HEK293 (cell line): ENCODE results near the gene GLIPR1L2.

Experiments
- CTCF ChIA-PET: fragments of 350-600 bp; formaldehyde crosslinking; extraction: SDS; loops from one replicate; lab custom pipeline; 2021; ENCODE audit warnings: antibody characterized with exemption; lab: Yijun Ruan, JAX
- POLR2A ChIA-PET: fragments of 300-600 bp; formaldehyde crosslinking; extraction: SDS; loops from one replicate; lab custom pipeline; 2020; ENCODE audit warnings: antibody characterized with exemption, inconsistent platforms; lab: Yijun Ruan, JAX
- H3K27ac ChIP-seq: fragments of 200-500 bp; sonication (Bioruptor generic); 2 replicates; pipeline ENCODE4 v1.5.1; 2014; ENCODE audit warnings: low read depth, low read length, control low read depth, inconsistent platforms; ENCODE audit errors: extremely low read depth
- H3K36me3 ChIP-seq, 2 experiments: fragments of 200-500 bp in 1 of 2; sonication (Bioruptor generic) in 1 of 2; 1 replicate in 1 of 2; 2 replicates in 1 of 2; pipeline ENCODE4 v1.5.1; 2014 to 2017; ENCODE audit warnings: inconsistent platforms in 2 of 2, low read length in 2 of 2; ENCODE audit not compliant: control insufficient read depth in 2 of 2, insufficient read depth in 1 of 2
- H3K4me1 ChIP-seq: fragments of 200-500 bp; sonication (Bioruptor generic); 2 replicates; pipeline ENCODE4 v1.5.1; 2014; ENCODE audit warnings: mild to moderate bottlenecking, low read length, inconsistent platforms; ENCODE audit not compliant: control insufficient read depth, insufficient read depth
- H3K4me3 ChIP-seq: 2 replicates; pipeline ENCODE4 v1.5.1; 2011; ENCODE audit warnings: low read depth, mild to moderate bottlenecking, control low read depth, low read length, moderate library complexity
- H3K9me3 ChIP-seq: fragments of 200-500 bp; sonication (Bioruptor generic); 2 replicates; pipeline ENCODE4 v1.5.1; 2014; ENCODE audit warnings: low read depth, low read length, inconsistent platforms; ENCODE audit not compliant: control insufficient read depth, insufficient read depth
- FEZF1 ChIP-seq: fragments of 450-650 bp; formaldehyde crosslinking; IDR thresholded peaks from 2 replicates; pipeline ENCODE4 v1.5.1; 2016; ENCODE audit warnings: missing biosample characterization, missing genetic modification characterization
- HOXA7 ChIP-seq: sonication (generic); formaldehyde crosslinking; IDR thresholded peaks from 2 replicates; pipeline ENCODE4 v1.8.1; 2022; ENCODE audit warnings: missing genetic modification reagents, borderline replicate concordance
- KLF10 ChIP-seq: fragments of 450-650 bp; IDR thresholded peaks from 2 replicates; pipeline ENCODE4 v1.5.1; 2018; ENCODE audit warnings: missing biosample characterization, mild to moderate bottlenecking, missing genetic modification characterization
- MEIS1 ChIP-seq: sonication (generic); formaldehyde crosslinking; IDR thresholded peaks from 2 replicates; pipeline ENCODE4 v1.8.1; 2022; ENCODE audit warnings: missing genetic modification reagents, mild to moderate bottlenecking, borderline replicate concordance
- SCRT2 ChIP-seq: fragments of 450-650 bp; formaldehyde crosslinking; IDR thresholded peaks from 2 replicates; pipeline ENCODE4 v1.5.1; 2016; ENCODE audit warnings: missing biosample characterization, missing genetic modification characterization
- YY1 ChIP-seq: fragments of 450-650 bp; formaldehyde crosslinking; IDR thresholded peaks from 2 replicates; pipeline ENCODE4 v1.5.1; 2018; ENCODE audit warnings: missing biosample characterization, missing genetic modification characterization
- ZBTB20 ChIP-seq: fragments of 450-650 bp; formaldehyde crosslinking; IDR thresholded peaks from 2 replicates; pipeline ENCODE4 v1.5.1; 2016; ENCODE audit warnings: missing biosample characterization, missing genetic modification characterization
- ZNF112 ChIP-seq: fragments of 450-650 bp; formaldehyde crosslinking; IDR thresholded peaks from 2 replicates; pipeline ENCODE4 v1.5.0; 2017; ENCODE audit warnings: missing biosample characterization, missing genetic modification characterization
- ZNF138 ChIP-seq: fragments of 450-650 bp; formaldehyde crosslinking; IDR thresholded peaks from 2 replicates; pipeline ENCODE4 v1.5.1; 2016; ENCODE audit warnings: missing biosample characterization, missing genetic modification characterization, borderline replicate concordance
- ZNF140 ChIP-seq: fragments of 450-650 bp; formaldehyde crosslinking; IDR thresholded peaks from 2 replicates; pipeline ENCODE4 v1.5.1; 2016; ENCODE audit warnings: missing biosample characterization, missing genetic modification characterization
- ZNF175 ChIP-seq: fragments of 450-650 bp; formaldehyde crosslinking; IDR thresholded peaks from 2 replicates; pipeline ENCODE4 v1.5.1; 2016; ENCODE audit warnings: missing biosample characterization, missing genetic modification characterization
- ZNF184 ChIP-seq: fragments of 450-650 bp; IDR thresholded peaks from 2 replicates; pipeline ENCODE4 v1.5.1; 2018; ENCODE audit warnings: missing biosample characterization, mild to moderate bottlenecking, missing genetic modification characterization
- ZNF211 ChIP-seq: fragments of 450-650 bp; formaldehyde crosslinking; IDR thresholded peaks from 2 replicates; pipeline ENCODE4 v1.5.1; 2016; ENCODE audit warnings: low read depth, missing biosample characterization, missing genetic modification characterization
- ZNF214 ChIP-seq: fragments of 450-650 bp; formaldehyde crosslinking; IDR thresholded peaks from 2 replicates; pipeline ENCODE4 v1.5.1; 2017; ENCODE audit warnings: missing biosample characterization, mild to moderate bottlenecking, missing genetic modification characterization, borderline replicate concordance
- ZNF626 ChIP-seq: fragments of 450-650 bp; sonication (Bioruptor Pico); formaldehyde crosslinking; IDR thresholded peaks from 2 replicates; pipeline ENCODE4 v1.5.1; 2018; ENCODE audit warnings: missing biosample characterization, missing genetic modification characterization, inconsistent platforms
- ZNF670 ChIP-seq: fragments of 450-650 bp; formaldehyde crosslinking; IDR thresholded peaks from 2 replicates; pipeline ENCODE4 v1.5.1; 2016; ENCODE audit warnings: missing biosample characterization, missing genetic modification characterization, low read depth
- ZNF747 ChIP-seq: fragments of 450-650 bp; formaldehyde crosslinking; IDR thresholded peaks from 2 replicates; pipeline ENCODE4 v1.5.1; 2016; ENCODE audit warnings: missing biosample characterization, missing genetic modification characterization
- ZSCAN16 ChIP-seq: fragments of 450-650 bp; formaldehyde crosslinking; IDR thresholded peaks from 2 replicates; pipeline ENCODE4 v1.5.1; 2016; ENCODE audit warnings: missing biosample characterization, missing genetic modification characterization
- ZXDB ChIP-seq: fragments of 450-650 bp; formaldehyde crosslinking; IDR thresholded peaks from 2 replicates; pipeline ENCODE4 v1.5.1; 2016; ENCODE audit warnings: missing biosample characterization, missing genetic modification characterization
- TF ChIP-seq, protein P1 (sequence below): fragments of 450-650 bp; formaldehyde crosslinking; IDR thresholded peaks from 2 replicates; pipeline ENCODE4 v1.5.1; 2016; ENCODE audit warnings: missing biosample characterization, missing genetic modification characterization
- TF ChIP-seq, protein P2 (sequence below): fragments of 450-650 bp; formaldehyde crosslinking; IDR thresholded peaks from 2 replicates; pipeline ENCODE4 v1.5.1; 2016; ENCODE audit warnings: missing biosample characterization, missing genetic modification characterization
- TF ChIP-seq, protein P3 (sequence below): fragments of 450-650 bp; formaldehyde crosslinking; IDR thresholded peaks from 2 replicates; pipeline ENCODE4 v1.5.1; 2016; ENCODE audit warnings: missing biosample characterization, missing genetic modification characterization
- TF ChIP-seq, protein P4 (sequence below): fragments of 450-650 bp; IDR thresholded peaks from 2 replicates; pipeline ENCODE4 v1.5.1; 2018; ENCODE audit warnings: missing biosample characterization, missing genetic modification characterization
- TF ChIP-seq, protein P5 (sequence below): fragments of 450-650 bp; formaldehyde crosslinking; IDR thresholded peaks from 2 replicates; pipeline ENCODE4 v1.5.1; 2016; ENCODE audit warnings: missing biosample characterization, missing genetic modification characterization

GLIPR1L2 gene

DNA sequence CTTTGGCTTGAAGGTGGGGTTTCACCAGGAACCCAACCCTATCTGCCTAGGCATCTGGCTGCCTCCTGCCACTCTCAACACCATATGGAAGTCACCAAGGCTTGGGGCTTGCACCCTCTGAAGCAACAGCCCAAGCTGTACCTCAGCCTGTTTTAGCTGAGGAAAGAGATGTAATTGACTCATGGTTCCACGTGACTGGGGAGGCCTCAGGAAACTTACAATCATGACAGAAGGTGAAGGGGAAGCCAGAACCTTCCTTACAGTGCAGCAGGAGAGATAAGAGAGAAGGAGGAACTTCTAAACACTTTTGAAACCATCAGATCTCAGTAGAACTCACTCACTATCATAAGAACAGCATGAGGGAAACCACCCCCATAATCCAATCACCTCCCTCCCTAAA, 29.5 kb upstream of the GLIPR1L2 start:
- no peak for TF ChIP-seq ZNF747
- TF ChIP-seq, protein P1, sequence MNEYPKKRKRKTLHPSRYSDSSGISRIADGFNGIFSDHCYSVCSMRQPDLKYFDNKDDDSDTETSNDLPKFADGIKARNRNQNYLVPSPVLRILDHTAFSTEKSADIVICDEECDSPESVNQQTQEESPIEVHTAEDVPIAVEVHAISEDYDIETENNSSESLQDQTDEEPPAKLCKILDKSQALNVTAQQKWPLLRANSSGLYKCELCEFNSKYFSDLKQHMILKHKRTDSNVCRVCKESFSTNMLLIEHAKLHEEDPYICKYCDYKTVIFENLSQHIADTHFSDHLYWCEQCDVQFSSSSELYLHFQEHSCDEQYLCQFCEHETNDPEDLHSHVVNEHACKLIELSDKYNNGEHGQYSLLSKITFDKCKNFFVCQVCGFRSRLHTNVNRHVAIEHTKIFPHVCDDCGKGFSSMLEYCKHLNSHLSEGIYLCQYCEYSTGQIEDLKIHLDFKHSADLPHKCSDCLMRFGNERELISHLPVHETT (tag by site-specific recombination), result no peak
- TF ChIP-seq, all 188 proteins: peak for 0
- Histone ChIP-seq H3K36me3 (no peaks in the 10 kb centered on the region), H3K27ac (no peak overlapping the region), H3K4me3 (no peak overlapping the region), H3K4me1 (no peaks in the 10 kb centered on the region), H3K9me3 (no peaks in the 10 kb centered on the region)
- ChIA-PET CTCF (no interaction called here), POLR2A (no interaction called here)

DNA sequence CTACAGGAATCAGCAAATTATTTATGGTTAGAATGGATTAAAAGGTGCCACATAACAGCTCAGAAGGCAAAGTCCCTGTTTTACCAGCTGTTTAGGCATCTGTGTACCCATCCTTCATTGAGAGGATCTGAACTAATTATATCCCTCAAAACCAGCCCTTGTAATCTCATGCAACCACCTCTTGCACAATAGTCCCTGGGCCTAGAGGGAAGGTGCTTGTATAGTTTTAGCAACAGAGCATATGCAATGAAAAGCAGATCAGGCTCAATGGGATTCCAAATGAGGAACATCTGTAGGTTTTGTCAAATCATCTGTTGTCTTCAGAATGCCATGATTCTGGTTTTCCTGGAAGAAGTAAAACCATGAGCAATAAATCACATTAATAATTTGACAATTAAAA, 26.0 kb upstream of the GLIPR1L2 start:
- Histone ChIP-seq H3K36me3 (no peaks in the 10 kb centered on the region), H3K4me3 (no peak overlapping the region), H3K27ac (no peak overlapping the region), H3K4me1 (no peaks in the 10 kb centered on the region), H3K9me3 (no peaks in the 10 kb centered on the region)
- ChIA-PET POLR2A (no interaction called here), CTCF (interaction anchor here (1.2 kb wide), 1 partner anchor 26 kb away, joined by 3 read pairs; the partner anchor contains the start of gene GLIPR1L2)
- TF ChIP-seq ZNF140 (tag by site-specific recombination) (no peak), SCRT2 (no peak), ZXDB (tag by site-specific recombination) (no peak), ZNF626 (no peak), ZNF112 (tag by site-specific recombination) (no peak), ZSCAN16 (tag by site-specific recombination) (no peak), ZNF670 (tag by site-specific recombination) (no peak), FEZF1 (tag by site-specific recombination) (no peak), ZNF175 (tag by site-specific recombination) (no peak), HOXA7 (no peak), KLF10 (no peak), ZNF214 (tag by site-specific recombination) (no peak), ZNF138 (tag by site-specific recombination) (no peak)
- TF ChIP-seq, protein P2, sequence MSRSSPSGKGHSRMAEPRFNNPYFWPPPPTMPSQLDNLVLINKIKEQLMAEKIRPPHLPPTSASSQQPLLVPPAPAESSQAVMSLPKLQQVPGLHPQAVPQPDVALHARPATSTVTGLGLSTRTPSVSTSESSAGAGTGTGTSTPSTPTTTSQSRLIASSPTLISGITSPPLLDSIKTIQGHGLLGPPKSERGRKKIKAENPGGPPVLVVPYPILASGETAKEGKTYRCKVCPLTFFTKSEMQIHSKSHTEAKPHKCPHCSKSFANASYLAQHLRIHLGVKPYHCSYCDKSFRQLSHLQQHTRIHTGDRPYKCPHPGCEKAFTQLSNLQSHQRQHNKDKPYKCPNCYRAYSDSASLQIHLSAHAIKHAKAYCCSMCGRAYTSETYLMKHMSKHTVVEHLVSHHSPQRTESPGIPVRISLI, result no peak

DNA sequence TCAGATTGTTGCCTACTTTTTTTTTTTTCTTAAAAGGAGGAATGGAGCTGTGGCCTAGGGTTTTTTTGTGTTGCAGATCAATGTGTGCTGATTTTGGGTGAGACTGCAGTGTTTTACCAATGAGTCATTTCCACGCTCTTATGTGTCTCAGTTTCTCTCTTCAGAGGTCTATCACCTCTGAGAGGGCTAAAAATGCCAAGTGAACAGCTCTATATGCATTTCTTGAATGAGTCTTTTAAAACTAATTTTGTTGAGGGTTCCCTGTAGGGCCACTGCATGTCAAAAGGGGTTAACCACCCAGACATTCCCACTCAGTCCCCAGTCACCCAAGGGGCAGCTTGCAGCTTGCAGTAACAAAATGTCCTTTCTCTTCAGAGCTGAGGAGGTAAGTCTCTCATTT, 24.3 kb upstream of the GLIPR1L2 start:
- H3K27ac ChIP-seq, result no peak overlapping the region
- H3K9me3 ChIP-seq, result no peaks in the 10 kb centered on the region
- H3K36me3 ChIP-seq, result no peaks in the 10 kb centered on the region
- POLR2A ChIA-PET, result no interaction called here
- no peaks in the 10 kb centered on the region for H3K4me1 ChIP-seq
- H3K4me3 ChIP-seq, result no peak overlapping the region
- CTCF ChIA-PET, result interaction anchor here (0.6 to 1.0 kb wide), 2 partner anchors 66 to 397 kb away, joined by 3 read pairs; no protein-coding TSS in a partner anchor
- TF ChIP-seq YY1 (tag by site-specific recombination) (no peak), ZNF184 (tag by site-specific recombination) (no peak), ZNF211 (tag by site-specific recombination) (no peak), ZBTB20 (tag by site-specific recombination) (no peak), MEIS1 (CRISPR knock-in tag) (no peak)
- TF ChIP-seq, protein P3, sequence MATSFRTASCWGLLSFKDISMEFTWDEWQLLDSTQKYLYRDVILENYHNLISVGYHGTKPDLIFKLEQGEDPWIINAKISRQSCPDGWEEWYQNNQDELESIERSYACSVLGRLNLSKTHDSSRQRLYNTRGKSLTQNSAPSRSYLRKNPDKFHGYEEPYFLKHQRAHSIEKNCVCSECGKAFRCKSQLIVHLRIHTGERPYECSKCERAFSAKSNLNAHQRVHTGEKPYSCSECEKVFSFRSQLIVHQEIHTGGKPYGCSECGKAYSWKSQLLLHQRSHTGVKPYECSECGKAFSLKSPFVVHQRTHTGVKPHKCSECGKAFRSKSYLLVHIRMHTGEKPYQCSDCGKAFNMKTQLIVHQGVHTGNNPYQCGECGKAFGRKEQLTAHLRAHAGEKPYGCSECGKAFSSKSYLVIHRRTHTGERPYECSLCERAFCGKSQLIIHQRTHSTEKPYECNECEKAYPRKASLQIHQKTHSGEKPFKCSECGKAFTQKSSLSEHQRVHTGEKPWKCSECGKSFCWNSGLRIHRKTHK (tag by site-specific recombination), result no peak
- TF ChIP-seq, protein P4, sequence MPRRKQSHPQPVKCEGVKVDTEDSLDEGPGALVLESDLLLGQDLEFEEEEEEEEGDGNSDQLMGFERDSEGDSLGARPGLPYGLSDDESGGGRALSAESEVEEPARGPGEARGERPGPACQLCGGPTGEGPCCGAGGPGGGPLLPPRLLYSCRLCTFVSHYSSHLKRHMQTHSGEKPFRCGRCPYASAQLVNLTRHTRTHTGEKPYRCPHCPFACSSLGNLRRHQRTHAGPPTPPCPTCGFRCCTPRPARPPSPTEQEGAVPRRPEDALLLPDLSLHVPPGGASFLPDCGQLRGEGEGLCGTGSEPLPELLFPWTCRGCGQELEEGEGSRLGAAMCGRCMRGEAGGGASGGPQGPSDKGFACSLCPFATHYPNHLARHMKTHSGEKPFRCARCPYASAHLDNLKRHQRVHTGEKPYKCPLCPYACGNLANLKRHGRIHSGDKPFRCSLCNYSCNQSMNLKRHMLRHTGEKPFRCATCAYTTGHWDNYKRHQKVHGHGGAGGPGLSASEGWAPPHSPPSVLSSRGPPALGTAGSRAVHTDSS, result no peak
- TF ChIP-seq, protein P5, sequence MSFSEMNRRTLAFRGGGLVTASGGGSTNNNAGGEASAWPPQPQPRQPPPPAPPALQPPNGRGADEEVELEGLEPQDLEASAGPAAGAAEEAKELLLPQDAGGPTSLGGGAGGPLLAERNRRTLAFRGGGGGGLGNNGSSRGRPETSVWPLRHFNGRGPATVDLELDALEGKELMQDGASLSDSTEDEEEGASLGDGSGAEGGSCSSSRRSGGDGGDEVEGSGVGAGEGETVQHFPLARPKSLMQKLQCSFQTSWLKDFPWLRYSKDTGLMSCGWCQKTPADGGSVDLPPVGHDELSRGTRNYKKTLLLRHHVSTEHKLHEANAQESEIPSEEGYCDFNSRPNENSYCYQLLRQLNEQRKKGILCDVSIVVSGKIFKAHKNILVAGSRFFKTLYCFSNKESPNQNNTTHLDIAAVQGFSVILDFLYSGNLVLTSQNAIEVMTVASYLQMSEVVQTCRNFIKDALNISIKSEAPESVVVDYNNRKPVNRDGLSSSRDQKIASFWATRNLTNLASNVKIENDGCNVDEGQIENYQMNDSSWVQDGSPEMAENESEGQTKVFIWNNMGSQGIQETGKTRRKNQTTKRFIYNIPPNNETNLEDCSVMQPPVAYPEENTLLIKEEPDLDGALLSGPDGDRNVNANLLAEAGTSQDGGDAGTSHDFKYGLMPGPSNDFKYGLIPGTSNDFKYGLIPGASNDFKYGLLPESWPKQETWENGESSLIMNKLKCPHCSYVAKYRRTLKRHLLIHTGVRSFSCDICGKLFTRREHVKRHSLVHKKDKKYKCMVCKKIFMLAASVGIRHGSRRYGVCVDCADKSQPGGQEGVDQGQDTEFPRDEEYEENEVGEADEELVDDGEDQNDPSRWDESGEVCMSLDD, result no peak
